Fibroblast of pulmonary artery (primary cell): ENCODE data around the gene PSMG3.

Source experiments
- DNase-seq: peaks from one replicate; pipeline ENCODE4 v3.0.0-alpha.2; 2010; ENCODE audit warnings: low read depth
- H3K4me3 ChIP-seq: replicated peaks from 2 replicates; pipeline ENCODE4 v1.5.1; 2011; ENCODE audit warnings: low read depth, mild to moderate bottlenecking, control low read depth, low read length, moderate library complexity
- CTCF ChIP-seq: IDR thresholded peaks from 2 replicates; pipeline ENCODE4 v1.5.1; 2011; ENCODE audit warnings: mild to moderate bottlenecking, control low read depth, low read length, inconsistent platforms; ENCODE audit errors: missing control alignments

PSMG3 gene

GRCh38 chr7:1580422-1581030 is 10.7 kb upstream of the PSMG3 start:
- DNase-seq, result no peak
- no peak overlapping the region for H3K4me3 ChIP-seq
- TF ChIP-seq CTCF, result no peak

DNA sequence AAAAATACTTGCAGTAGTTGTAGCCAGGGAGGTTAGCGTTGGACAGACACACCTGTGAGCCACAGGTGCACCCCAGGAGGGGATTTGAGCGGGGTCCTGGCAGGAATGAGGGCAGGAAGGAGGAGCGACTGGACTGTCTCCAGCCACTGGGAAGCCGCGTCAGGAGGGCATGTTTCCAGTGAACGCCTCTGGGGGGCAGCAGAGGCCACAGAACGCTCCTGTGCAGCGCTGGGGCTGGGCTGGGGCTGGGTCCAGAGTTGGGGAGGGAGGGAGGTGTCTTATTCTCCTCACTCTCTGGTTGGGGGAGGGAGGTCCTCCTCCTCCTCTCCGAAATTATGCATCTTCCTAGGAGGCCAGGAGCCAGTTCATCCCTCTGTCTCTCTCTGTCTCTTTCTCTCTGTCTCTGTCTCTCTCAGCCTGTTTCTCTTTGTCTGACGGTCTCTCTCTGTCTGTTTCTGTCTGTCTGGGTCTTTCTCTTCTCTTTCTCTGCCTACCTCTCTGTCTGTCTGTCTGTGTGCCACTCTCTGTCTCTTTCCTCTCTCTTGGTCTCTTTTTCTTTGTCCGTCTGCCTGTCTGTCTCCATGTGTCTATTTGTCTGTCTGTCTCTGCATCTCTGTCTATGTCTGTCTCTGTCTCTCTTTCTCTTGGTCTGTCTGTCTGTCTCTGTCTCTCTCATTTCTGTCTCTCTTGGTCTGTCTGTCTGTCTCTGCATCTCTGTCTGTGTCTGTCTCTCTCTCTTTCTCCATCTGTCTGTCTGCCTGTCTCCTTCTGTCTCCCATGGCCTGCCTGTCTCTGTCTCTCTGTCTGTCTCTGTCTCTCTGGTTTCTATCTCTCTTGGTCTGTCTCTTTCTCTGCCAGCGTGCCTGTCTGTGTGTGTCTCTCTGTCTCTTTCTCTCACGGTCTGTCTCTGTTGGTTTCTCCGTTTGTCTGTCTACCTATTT is 9.9 kb upstream of the PSMG3 start:
- TF ChIP-seq CTCF, result peak; percentile 75
- H3K4me3 ChIP-seq, result no peak overlapping the region
- DNase-seq, result peak; percentile 61

DNA sequence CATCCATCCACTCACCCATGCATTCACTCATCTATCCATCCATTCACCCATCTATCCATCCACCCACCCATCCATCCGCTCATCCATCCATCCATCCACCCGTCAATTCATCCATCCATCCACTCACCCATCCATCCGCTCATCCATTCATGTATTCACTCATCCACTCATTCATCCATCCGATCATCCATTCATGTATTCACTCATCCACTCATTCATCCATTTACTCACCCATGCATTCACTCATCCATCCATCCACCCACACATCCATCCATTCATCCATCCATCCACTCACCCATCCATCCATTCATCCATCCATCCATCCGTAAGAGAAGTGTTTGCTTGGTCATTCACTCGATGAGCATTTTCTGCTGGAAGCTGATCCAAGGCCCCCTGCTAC is 8.7 kb upstream of the PSMG3 start:
- DNase-seq, result no peak
- no peak overlapping the region for H3K4me3 ChIP-seq
- TF ChIP-seq CTCF, result no peak

GRCh38 chr7:1576521-1577253 is 6.9 kb upstream of the PSMG3 start:
- DNase-seq, result no peak
- no peak overlapping the region for H3K4me3 ChIP-seq
- no peak for TF ChIP-seq CTCF

DNA sequence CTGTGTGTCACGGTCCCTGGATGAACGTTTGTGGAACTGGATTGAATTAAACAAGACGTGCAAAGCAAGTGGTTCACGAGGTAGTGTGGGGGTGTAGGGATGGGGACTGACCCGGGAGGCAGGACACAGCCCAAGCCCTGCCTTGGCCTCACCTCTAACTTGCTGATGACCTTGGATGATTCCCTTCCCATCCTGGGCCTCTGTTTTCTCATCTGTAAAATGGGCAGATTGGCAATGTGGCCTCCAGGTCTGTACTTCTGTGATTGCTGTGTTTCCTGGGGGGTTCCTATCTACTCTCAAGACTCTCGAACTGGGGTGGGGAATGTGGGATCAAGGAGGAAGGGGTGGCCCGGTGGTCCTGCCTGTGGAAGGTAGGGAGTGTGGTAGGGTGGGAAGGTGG is 6.0 kb upstream of the PSMG3 start:
- H3K4me3 ChIP-seq, result no peak overlapping the region
- DNase-seq, result no peak
- no peak for TF ChIP-seq CTCF

- no peak for DNase-seq
- no peak overlapping the region for H3K4me3 ChIP-seq
- TF ChIP-seq CTCF, result no peak
Measured at GRCh38 chr7:1572111-1572822, 2.4 kb upstream of the PSMG3 start.
